ENCODE results near the gene RPL7A.
"Not testable (repeated sequence)": the region's sequence is repeated elsewhere in the genome, so short reads cannot be mapped to it uniquely, and the experiment has no call there.

RPL7A gene

GRCh38 chr9:133386338-133386737, 38.3 kb downstream of the RPL7A start:
- DNase-seq (ENCODE audit: extremely low read depth in 1 of 2, low read depth in 1 of 2), result no peak

DNA sequence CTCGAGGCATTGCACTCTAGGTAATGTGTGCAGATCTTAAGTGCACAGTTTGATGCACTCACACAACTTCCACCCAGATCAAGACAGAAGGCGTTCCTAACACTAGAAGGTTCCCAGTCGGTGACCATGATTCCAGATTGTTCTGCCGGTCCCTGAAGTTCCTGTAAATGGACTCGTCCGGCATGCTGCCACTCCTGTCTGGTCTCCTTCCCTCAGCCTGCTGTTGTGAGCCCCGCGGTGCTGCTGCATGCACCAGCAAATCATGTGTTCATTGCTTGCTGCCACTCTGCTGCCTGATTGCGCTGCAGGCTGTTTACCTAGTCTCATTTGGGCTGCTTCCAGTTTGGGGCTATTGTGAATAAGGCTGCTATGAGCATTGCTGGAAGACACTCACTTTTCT, 39.7 kb downstream of the RPL7A start:
- DNase-seq (ENCODE audit: extremely low read depth in 1 of 2, low read depth in 1 of 2), result no peak

GRCh38 chr9:133389025-133389557, 41.1 kb downstream of the RPL7A start:
- no peak for DNase-seq (ENCODE audit: extremely low read depth in 1 of 2, low read depth in 1 of 2)

DNA sequence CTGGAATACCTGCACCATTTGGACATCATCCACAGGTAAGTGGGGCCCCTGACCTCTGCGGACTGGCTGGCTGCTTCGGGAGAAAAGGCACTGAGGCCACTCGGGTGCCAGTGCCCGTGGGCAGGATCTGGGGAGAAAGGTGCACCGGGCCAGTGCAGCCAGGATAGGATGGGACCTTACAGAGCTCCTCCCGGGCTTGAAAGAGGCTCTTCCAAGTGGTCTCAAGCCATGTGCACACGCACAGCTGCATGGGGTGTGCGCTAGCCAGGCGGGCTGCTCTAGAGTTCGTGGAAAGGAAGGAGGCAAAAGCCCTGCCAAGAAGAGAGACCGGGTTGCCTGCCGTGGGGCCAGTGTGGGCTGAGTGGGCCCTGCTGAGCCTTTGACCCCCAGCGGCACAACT, 41.5 kb downstream of the RPL7A start:
- DNase-seq (ENCODE audit: extremely low read depth in 1 of 2, low read depth in 1 of 2), result no peak

GRCh38 chr9:133390713-133391112, 42.7 kb downstream of the RPL7A start:
- no peak for DNase-seq (ENCODE audit: extremely low read depth in 1 of 2, low read depth in 1 of 2)

GRCh38 chr9:133391449-133391848, 43.4 kb downstream of the RPL7A start:
- not testable (repeated sequence) for DNase-seq (ENCODE audit: extremely low read depth in 1 of 2, low read depth in 1 of 2)

DNA sequence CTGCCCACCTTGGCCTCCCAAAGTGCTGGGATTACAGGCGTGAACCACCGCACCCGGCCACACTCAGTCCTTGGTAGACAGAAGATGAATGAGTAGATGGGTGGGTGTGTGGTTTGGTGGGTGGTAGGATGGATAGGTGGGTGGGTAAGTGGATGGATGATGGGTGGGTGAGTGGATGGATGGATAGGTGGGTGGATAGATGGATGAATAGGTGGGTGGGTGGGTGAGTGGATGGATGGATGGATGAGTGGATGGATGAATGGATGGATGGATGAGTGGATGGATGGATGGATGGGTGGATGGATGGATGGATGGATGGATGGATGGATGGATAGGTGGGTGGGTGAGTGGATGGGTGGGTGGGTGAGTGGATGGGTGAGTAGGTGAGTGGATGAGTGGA, 44.3 kb downstream of the RPL7A start:
- not testable (repeated sequence) for DNase-seq (ENCODE audit: extremely low read depth in 1 of 2, low read depth in 1 of 2)

DNA sequence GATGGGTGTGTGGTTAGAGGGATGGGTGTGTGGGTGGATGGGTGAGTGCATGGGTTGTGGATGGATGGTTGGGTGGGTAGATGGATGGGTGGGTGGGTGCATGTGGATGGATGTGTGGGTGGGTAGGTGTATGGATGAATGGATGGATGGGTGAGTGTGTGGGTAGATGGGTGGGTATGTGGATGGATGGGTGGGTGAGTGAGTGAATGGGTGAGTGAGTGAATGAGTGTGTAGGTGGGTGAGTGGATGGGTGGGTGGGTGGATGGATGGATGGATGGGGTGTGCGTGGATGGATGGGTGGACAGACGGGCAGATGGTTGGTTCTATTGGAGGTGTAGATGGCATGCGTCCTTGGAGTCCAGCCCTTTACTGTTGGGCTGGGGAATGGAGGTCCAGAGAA, 45.4 kb downstream of the RPL7A start:
- DNase-seq (ENCODE audit: extremely low read depth in 1 of 2, low read depth in 1 of 2), result no peak

GRCh38 chr9:133394687-133395271, 46.8 kb downstream of the RPL7A start:
- no peak for DNase-seq (ENCODE audit: extremely low read depth in 1 of 2, low read depth in 1 of 2)

GRCh38 chr9:133396952-133397351, 48.9 kb downstream of the RPL7A start:
- DNase-seq (ENCODE audit: extremely low read depth in 1 of 2, low read depth in 1 of 2), result no peak

- DNase-seq (ENCODE audit: extremely low read depth in 1 of 2, low read depth in 1 of 2), result no peak
Measured at GRCh38 chr9:133397370-133397769, 49.4 kb downstream of the RPL7A start.

DNA sequence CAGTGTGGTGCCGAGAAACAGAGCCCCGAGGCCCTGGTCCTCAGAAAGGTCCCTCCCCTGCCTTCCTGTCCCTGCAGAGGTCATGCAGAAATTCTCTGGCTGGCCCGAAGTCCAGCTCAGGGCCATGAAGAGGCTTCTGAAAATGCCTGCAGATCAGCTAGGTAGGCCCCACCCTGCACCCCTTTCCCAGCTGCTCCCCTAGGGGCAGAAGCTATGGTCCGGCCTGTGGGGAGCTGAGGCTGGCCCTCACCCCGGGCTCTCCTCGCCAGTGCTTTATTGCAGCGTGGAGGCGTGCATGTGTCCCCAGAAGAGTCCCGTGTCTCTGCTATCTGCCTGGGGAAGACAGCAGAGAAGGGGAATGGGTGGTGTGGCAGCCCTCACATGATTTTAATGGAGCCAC, 49.9 kb downstream of the RPL7A start:
- DNase-seq (ENCODE audit: extremely low read depth in 1 of 2, low read depth in 1 of 2), result no peak

DNA sequence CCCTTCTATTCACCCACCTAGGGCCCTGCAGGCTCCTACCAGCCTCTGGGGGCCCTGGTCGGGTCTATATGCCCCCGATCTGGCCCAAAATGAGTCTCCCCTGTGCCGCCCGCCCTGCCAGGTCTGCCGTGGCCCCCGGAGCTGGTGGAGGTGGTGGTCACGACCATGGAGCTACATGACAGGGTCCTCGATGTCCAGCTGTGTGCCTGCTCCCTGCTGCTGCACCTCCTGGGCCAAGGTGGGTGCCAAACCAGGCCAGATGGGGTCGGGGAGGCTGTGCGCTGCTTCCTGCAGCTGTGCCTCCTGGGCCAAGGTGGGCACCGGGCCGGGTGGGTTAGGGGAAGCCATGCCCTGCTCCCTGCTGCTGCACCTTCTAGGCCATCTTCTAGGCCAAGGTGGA, 52.3 kb downstream of the RPL7A start:
- no peak for DNase-seq (ENCODE audit: extremely low read depth in 1 of 2, low read depth in 1 of 2)
